HG03442 (cell line): ENCODE measurements around the gene SH3RF1.

Experiments used
- ATAC-seq: cut with Tn5 transposase; IDR thresholded peaks from one replicate; pipeline ENCODE4 v1.9.1; 2021; ENCODE audit warnings: mild to moderate bottlenecking, moderate library complexity; ENCODE audit not compliant: unreplicated experiment

The SH3RF1 gene

DNA sequence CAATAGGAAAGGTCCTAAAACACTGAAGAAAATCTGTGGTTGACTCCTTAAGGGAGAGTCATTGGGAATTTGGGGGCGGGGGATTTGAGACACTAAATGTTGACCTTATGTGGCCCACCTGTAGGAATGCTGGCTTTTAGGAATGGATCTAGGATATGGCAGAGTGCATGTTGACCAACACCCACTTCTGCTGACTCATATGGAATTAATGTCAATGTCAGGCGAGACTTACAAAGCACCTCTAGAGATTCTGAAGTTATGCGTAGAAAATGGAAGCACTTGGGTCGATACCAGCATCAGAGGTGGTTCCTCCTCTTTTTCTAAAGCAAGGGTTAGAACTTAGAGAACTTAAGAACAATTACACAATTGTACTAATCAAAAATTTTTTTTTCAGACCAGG, 160.1 kb downstream of the SH3RF1 start:
- no peak for ATAC-seq

- ATAC-seq: no peak
Observed at GRCh38 chr4:169109035-169109675, 161.6 kb downstream of the SH3RF1 start.

- ATAC-seq: no peak
Observed at GRCh38 chr4:169108303-169108702, 162.5 kb downstream of the SH3RF1 start.

DNA sequence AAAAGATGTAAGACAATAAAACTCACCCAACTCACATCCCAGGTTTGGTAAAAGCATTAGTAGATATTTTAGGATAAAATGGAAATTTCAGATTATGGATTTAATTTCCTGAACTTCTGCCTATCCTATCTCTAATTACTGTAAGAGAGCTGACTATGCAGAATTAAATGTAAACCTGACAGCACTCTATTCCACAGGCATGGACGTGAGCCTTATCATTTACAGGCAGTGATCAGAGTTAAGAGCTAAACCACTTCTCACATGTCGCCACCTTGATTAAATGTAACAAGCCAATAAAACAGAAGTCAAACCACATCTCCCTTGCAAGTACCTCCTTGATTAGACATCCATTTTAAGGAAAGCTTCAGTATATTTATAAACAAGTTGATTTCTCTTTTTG, 163.2 kb downstream of the SH3RF1 start:
- ATAC-seq: no peak

- ATAC-seq: no peak
Observed at GRCh38 chr4:169106696-169107229, 164.0 kb downstream of the SH3RF1 start.

DNA sequence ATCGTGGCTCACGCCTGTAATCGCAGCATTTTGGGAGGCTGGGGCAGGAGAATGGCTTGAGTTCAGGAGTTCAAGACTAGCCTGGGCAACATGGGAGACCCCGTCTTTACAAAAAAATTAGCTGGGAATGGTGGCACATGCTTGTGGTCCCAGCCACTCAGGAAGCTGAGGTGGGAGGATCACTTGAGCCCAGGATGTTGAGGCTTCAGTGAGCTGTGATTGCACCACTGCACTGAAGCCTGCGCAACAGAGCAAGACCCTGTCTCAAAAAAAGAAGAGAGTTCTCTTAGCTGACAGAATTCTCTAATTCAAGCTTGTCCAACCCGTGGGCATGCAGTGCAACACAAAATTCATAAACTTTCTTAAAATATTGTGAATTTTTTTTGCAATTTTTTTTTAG, 165.1 kb downstream of the SH3RF1 start:
- ATAC-seq: no peak

GRCh38 chr4:169103966-169104412, 166.8 kb downstream of the SH3RF1 start:
- ATAC-seq: no peak

GRCh38 chr4:169102026-169102425, 168.7 kb downstream of the SH3RF1 start:
- ATAC-seq: no peak

- no peak for ATAC-seq
Observed at GRCh38 chr4:169100670-169101101, 170.1 kb downstream of the SH3RF1 start.

GRCh38 chr4:169099771-169100180, 171.0 kb downstream of the SH3RF1 start:
- peak; percentile 22 for ATAC-seq

GRCh38 chr4:169098969-169099690, 171.6 kb downstream of the SH3RF1 start:
- ATAC-seq: no peak

DNA sequence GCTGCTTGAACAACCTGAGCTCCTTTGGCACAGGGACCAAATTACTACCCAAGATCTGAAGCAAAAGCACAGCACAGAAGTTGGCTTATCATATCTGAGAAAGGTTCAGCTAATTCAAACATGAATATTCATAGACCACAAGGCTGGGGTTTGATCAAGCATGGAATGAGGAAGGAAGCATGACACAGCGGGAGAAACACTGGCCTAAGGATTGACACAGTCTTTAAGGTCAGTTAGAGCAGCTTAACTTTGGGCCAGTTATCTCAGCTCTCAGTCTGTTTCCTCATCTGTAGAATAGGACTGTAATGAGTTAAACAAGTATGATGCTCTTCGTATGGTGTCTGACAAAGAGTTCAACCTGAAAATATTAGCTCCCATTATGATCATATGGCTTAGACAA, 172.2 kb downstream of the SH3RF1 start:
- peak; percentile 45 for ATAC-seq

DNA sequence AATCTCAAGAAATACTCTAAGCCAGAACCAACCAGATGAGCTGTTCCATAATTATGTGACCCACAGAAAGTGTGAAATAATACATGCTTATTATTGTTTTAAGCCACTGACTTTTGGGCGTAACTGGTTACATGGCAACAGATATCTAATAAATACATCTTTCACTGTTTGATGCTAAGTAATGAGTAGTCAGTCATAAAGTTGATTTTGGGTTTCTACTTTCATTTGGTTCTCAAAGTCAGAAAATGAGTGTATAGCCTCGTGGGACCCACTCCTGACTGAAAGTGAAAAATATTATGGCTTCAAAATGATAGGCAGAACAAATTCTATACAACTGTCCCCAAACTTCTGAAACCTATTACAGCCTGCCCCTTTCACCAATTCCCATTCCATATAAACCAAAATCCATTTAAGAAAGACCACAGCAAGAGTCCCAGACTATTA, 172.7 kb downstream of the SH3RF1 start:
- peak; percentile 65 for ATAC-seq

DNA sequence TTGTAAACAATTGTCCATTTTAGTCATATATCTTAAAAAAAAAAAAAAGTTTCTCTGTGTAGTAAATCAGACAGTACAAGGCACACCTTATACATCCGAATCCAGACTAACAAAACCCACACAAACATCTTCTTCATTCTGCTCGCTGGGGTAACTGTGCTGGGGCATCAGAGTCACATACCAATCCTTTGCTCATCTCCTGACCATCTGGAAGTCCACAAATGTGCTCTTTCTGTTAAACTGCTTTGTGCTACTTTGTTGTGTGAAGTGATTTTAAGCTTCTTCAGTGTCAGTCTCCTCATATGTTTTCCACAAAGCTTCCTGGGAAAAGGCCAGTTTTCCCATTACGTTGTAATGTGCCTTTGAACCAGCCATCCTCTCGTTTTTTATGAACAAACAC, 174.5 kb downstream of the SH3RF1 start:
- ATAC-seq: no peak

GRCh38 chr4:169094656-169095231, 176.0 kb downstream of the SH3RF1 start:
- ATAC-seq: no peak

GRCh38 chr4:169092889-169093522, 177.8 kb downstream of the SH3RF1 start:
- no peak for ATAC-seq

DNA sequence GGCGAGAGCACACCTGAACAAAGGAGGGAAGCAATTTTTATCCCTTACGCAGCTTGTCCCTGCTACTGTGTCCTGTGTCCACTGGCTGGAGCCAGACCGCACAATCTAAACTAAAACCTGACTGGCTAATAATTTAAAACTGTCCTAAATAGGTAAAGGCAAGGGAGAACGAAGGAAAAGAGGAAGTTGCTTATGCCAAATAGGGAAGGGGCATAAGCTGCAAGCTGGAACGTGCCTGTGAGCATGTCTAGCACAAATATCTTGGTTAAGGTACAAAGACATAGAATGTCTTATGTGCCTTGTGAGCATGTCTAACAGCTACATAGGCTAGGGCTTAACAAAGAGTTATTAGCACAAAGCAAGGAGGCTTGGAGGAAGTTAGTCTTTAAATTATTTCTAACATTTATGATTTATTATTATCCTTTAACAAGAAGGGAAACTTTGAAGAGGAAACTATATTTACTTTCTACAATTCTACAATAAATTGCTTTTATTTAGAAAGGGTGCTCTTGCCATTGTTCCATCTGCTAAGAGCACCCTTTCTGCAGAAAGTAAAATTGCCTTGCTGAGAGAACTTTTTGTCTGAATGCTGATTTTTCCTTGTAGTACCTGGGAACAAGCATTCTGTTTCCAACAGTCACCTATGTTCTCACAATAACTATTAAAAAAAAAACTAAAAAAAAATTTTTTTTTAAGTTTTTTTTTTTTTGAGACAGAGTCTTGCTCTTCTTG, 180.1 kb downstream of the SH3RF1 start:
- no peak for ATAC-seq

DNA sequence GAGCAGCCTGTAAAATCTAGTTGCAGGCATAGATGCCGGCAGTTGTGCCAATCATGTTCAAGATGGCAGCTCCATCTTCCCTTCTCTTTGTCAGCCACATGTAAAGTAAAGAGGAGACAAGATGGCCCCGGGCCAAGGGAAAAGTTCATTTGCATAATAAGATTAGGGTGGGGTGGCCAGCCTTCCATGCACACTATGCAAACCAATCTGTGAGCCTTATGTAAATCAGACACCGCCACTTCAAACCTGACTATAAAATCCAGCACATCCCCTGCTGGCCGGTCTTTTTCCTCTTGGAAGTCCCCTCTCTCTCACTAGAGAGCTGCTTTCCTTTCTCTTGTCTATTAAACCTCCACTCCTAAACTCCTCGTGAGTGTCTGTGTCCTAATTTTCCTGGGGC, 181.8 kb downstream of the SH3RF1 start:
- ATAC-seq: no peak

- no peak for ATAC-seq
Observed at GRCh38 chr4:169084954-169085353, 185.8 kb downstream of the SH3RF1 start.

- no peak for ATAC-seq
Observed at GRCh38 chr4:169080981-169081380, 189.8 kb downstream of the SH3RF1 start.
